Liver (tissue), 9 donors: Measurements from ENCODE around the gene LAMP5. TPM values are rescaled to one million over a fixed set of nuclear protein-coding genes. Genes with fewer than 3 reads are reported as not detected.

Source experiments
- DNase-seq: peaks from one replicate; pipeline ENCODE4 v3.0.0-alpha.2; 2017; ENCODE audit warnings: low spot score
- H3K27ac ChIP-seq, 2 donors: one replicate each; pipeline ENCODE4 v1.7.0; 2013; ENCODE audit warnings: inconsistent platforms in 2 of 2, low read length in 2 of 2, control low read depth in 1 of 2, low read depth in 1 of 2, mild to moderate bottlenecking in 1 of 2
- H3K27me3 ChIP-seq, 4 donors: one replicate each; pipeline versions ENCODE4 v1.6.1 to v1.7.0; 2013; ENCODE audit warnings: low read length in 3 of 4, inconsistent platforms in 1 of 4, mild to moderate bottlenecking in 1 of 4, moderate library complexity in 1 of 4; ENCODE audit not compliant: control insufficient read depth in 4 of 4, insufficient read depth in 4 of 4
- H3K36me3 ChIP-seq, 4 donors: one replicate each; pipeline versions ENCODE4 v1.6.1 to v1.7.0; 2013; ENCODE audit warnings: low read length in 3 of 4, mild to moderate bottlenecking in 3 of 4, low read depth in 1 of 4, moderate library complexity in 1 of 4; ENCODE audit not compliant: control insufficient read depth in 4 of 4, insufficient read depth in 3 of 4
- H3K4me1 ChIP-seq, 4 donors: one replicate each; pipeline versions ENCODE4 v1.6.1 to v1.7.0; 2013; ENCODE audit warnings: low read length in 3 of 4, mild to moderate bottlenecking in 3 of 4, moderate library complexity in 1 of 4; ENCODE audit not compliant: control insufficient read depth in 4 of 4, insufficient read depth in 4 of 4
- H3K4me3 ChIP-seq, 3 donors: one replicate each; pipeline versions ENCODE4 v1.6.1 to v1.7.0; 2013; ENCODE audit warnings: low read length in 3 of 3, control low read depth in 1 of 3, low read depth in 1 of 3, mild to moderate bottlenecking in 1 of 3
- H3K9ac ChIP-seq, 2 donors: one replicate each; pipeline ENCODE4 v1.7.0; 2013; ENCODE audit warnings: low read length in 2 of 2, mild to moderate bottlenecking in 2 of 2, moderate library complexity in 2 of 2, control low read depth in 1 of 2, low read depth in 1 of 2
- H3K9me3 ChIP-seq, 4 donors: one replicate each; pipeline versions ENCODE4 v1.6.1 to v1.7.0; 2013; ENCODE audit warnings: low read length in 3 of 4; ENCODE audit not compliant: control insufficient read depth in 4 of 4
- ATF3 ChIP-seq: IDR thresholded peaks from 2 replicates; pipeline ENCODE4 v1.6.1; 2016; ENCODE audit warnings: antibody characterized with exemption
- CTCF ChIP-seq: fragments of 150-350 bp; IDR thresholded peaks from 2 replicates; pipeline ENCODE4 v1.5.1; 2017; ENCODE audit warnings: improper control_type of control experiment, low read depth, low read length; ENCODE audit not compliant: missing input control
- FOXA1 ChIP-seq: IDR thresholded peaks from 2 replicates; pipeline ENCODE4 v1.6.1; 2016; ENCODE audit warnings: antibody characterized with exemption
- FOXA2 ChIP-seq: IDR thresholded peaks from 2 replicates; pipeline ENCODE4 v1.6.1; 2016; ENCODE audit warnings: antibody characterized with exemption
- GABPA ChIP-seq, 2 donors: IDR thresholded peaks in 1 of 2; conservative IDR thresholded peaks in 1 of 2; 2 replicates each; pipeline ENCODE4 v1.6.1; 2016; ENCODE audit warnings: antibody characterized with exemption in 2 of 2, mild to moderate bottlenecking in 1 of 2, moderate library complexity in 1 of 2
- HNF4A ChIP-seq, 2 donors: conservative IDR thresholded peaks; 2 replicates each; pipeline ENCODE4 v1.6.1; 2016; ENCODE audit warnings: antibody characterized with exemption in 2 of 2, mild to moderate bottlenecking in 2 of 2
- HNF4G ChIP-seq: IDR thresholded peaks from 2 replicates; pipeline ENCODE4 v1.6.1; 2016; ENCODE audit warnings: antibody characterized with exemption
- JUND ChIP-seq, 2 donors: IDR thresholded peaks; 2 replicates each; pipeline ENCODE4 v1.6.1; 2016; ENCODE audit warnings: antibody characterized with exemption in 2 of 2
- NR2F2 ChIP-seq: IDR thresholded peaks from 2 replicates; pipeline ENCODE4 v1.6.1; 2016; ENCODE audit warnings: antibody characterized with exemption
- RAD21 ChIP-seq, 2 donors: IDR thresholded peaks; 2 replicates each; pipeline ENCODE4 v1.6.1; 2016; ENCODE audit warnings: antibody characterized with exemption in 2 of 2, mild to moderate bottlenecking in 2 of 2
- RXRA ChIP-seq, 2 donors: IDR thresholded peaks; 2 replicates each; pipeline ENCODE4 v1.6.1; 2017 to 2018; ENCODE audit warnings: antibody characterized with exemption in 2 of 2, mild to moderate bottlenecking in 1 of 2
- SP1 ChIP-seq: IDR thresholded peaks from 2 replicates; pipeline ENCODE4 v1.6.1; 2018; ENCODE audit warnings: antibody characterized with exemption, mild to moderate bottlenecking
- YY1 ChIP-seq: IDR thresholded peaks from 2 replicates; pipeline ENCODE4 v1.6.1; 2016; ENCODE audit warnings: antibody characterized with exemption, mild to moderate bottlenecking
- WGBS: extraction: QIAGEN DNeasy Blood & Tissue Kit; methylation state at CpG from one replicate; pipeline ENCODE4 v1.1.7; 2013; 5-methylcytosine and 5-hydroxymethylcytosine counted together
- polyA plus RNA-seq, 2 donors: library from polyadenylated mRNA; stranded (reverse) in 1 of 2; unstranded in 1 of 2; fragments of 200-250 nt in 1 of 2; fragments of >200 nt in 1 of 2; fragmentation: Nextera tagmentation in 1 of 2; extraction: Ambion mirVana in 1 of 2; gene quantifications; one replicate each; pipeline versions ENCODE4 v1.2.1 to v1.2.3, GENCODE V29; 2013 to 2015
- total RNA-seq, 2 donors: library from RNA; depleted of rRNA; stranded (reverse); fragments of >200 nt; gene quantifications; one replicate each; pipeline ENCODE4 v1.2.3, GENCODE V29; 2014
- TF ChIP-seq, protein P1 (sequence below): IDR thresholded peaks from 2 replicates; pipeline ENCODE4 v1.6.1; 2016; ENCODE audit warnings: antibody characterized with exemption, mild to moderate bottlenecking
- TF ChIP-seq, protein P2 (sequence below): IDR thresholded peaks from 2 replicates; pipeline ENCODE4 v1.6.1; 2016; ENCODE audit warnings: antibody characterized with exemption
- donor health status: healthy.
- donor health status: healthy.
- donor health status: healthy.
- donor health status: healthy.
- donor health status: healthy.

The LAMP5 gene
- total and polyA plus RNA-seq, 4 donors: 0.08 to 0.09 TPM; not detected in 2

GRCh38 chr20:9507544-9508239, 6.7 kb upstream of the LAMP5 start:
- TF ChIP-seq RAD21 (IDR thresholded peaks at IDR 0.05): no peak
- no peak for TF ChIP-seq FOXA1
- TF ChIP-seq HNF4A (conservative IDR thresholded peaks at IDR 0.05): no peak
- TF ChIP-seq NR2F2: no peak
- TF ChIP-seq ATF3: no peak
- no peak for TF ChIP-seq FOXA2
- TF ChIP-seq YY1: no peak
- TF ChIP-seq RXRA (IDR thresholded peaks at IDR 0.05): no peak
- TF ChIP-seq HNF4G: no peak
- TF ChIP-seq SP1: no peak
- no peak for TF ChIP-seq CTCF
- TF ChIP-seq JUND (IDR thresholded peaks at IDR 0.05): no peak
- H3K36me3 ChIP-seq: no peaks in the 10 kb centered on the region
- H3K27ac ChIP-seq: no peak overlapping the region
- H3K27me3 ChIP-seq: peaks cover 2 to 8% (median 7%) of the 10 kb centered on the region in 4 donors
- H3K9me3 ChIP-seq: no peaks in the 10 kb centered on the region
- DNase-seq: no peak
- H3K9ac ChIP-seq: no peak overlapping the region
- H3K4me3 ChIP-seq: no peak overlapping the region
- WGBS: 4% methylated on average over 37 of the region's 37 CpGs
- H3K4me1 ChIP-seq: peaks cover 0 to 2% (median 0%) of the 10 kb centered on the region in 4 donors

DNA sequence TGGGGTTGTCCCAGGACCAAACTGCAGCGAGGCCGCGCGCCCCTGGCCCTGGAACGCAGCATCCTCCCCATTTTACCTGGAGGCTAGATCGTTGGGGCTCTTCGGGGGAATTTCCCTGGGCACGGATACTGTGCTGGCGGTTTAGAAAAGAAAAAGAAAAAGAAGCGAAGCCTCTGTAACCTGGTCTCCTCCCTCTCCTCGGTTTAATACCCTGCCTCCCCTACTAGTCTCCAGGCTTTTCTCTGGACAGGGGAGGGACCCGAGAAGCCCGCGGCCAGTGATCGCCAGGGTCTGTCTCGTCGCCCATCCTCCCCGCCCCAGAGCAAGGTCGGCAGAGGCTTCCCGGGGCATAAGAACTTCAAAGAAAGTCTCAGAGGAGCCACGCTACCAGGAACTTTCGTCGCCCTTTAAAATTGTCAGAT, 6.1 kb upstream of the LAMP5 start:
- no peak overlapping the region for H3K27ac ChIP-seq
- H3K9ac ChIP-seq: no peak overlapping the region
- peaks cover 2 to 8% (median 7%) of the 10 kb centered on the region in 4 donors for H3K27me3 ChIP-seq
- no peak overlapping the region for H3K4me3 ChIP-seq
- no peak for TF ChIP-seq GABPA (IDR thresholded peaks at IDR 0.05 in 1 of 2, conservative IDR thresholded peaks at IDR 0.05 in 1 of 2)
- TF ChIP-seq HNF4G: no peak
- TF ChIP-seq, protein P1, sequence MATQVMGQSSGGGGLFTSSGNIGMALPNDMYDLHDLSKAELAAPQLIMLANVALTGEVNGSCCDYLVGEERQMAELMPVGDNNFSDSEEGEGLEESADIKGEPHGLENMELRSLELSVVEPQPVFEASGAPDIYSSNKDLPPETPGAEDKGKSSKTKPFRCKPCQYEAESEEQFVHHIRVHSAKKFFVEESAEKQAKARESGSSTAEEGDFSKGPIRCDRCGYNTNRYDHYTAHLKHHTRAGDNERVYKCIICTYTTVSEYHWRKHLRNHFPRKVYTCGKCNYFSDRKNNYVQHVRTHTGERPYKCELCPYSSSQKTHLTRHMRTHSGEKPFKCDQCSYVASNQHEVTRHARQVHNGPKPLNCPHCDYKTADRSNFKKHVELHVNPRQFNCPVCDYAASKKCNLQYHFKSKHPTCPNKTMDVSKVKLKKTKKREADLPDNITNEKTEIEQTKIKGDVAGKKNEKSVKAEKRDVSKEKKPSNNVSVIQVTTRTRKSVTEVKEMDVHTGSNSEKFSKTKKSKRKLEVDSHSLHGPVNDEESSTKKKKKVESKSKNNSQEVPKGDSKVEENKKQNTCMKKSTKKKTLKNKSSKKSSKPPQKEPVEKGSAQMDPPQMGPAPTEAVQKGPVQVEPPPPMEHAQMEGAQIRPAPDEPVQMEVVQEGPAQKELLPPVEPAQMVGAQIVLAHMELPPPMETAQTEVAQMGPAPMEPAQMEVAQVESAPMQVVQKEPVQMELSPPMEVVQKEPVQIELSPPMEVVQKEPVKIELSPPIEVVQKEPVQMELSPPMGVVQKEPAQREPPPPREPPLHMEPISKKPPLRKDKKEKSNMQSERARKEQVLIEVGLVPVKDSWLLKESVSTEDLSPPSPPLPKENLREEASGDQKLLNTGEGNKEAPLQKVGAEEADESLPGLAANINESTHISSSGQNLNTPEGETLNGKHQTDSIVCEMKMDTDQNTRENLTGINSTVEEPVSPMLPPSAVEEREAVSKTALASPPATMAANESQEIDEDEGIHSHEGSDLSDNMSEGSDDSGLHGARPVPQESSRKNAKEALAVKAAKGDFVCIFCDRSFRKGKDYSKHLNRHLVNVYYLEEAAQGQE: no peak
- TF ChIP-seq, protein P2, sequence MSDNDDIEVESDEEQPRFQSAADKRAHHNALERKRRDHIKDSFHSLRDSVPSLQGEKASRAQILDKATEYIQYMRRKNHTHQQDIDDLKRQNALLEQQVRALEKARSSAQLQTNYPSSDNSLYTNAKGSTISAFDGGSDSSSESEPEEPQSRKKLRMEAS: no peak
- TF ChIP-seq CTCF: no peak
- no peak for TF ChIP-seq HNF4A (conservative IDR thresholded peaks at IDR 0.05)
- no peaks in the 10 kb centered on the region for H3K36me3 ChIP-seq
- H3K9me3 ChIP-seq: no peaks in the 10 kb centered on the region
- no peak for DNase-seq
- 4% methylated on average over 23 of the region's 23 CpGs for WGBS
- H3K4me1 ChIP-seq: peaks cover 0 to 2% (median 0%) of the 10 kb centered on the region in 4 donors
